Measurements from ENCODE around the gene LDB2. TPM values are rescaled to one million over a fixed set of nuclear protein-coding genes. Genes with fewer than 3 reads are reported as not detected.

The LDB2 gene
- total and polyA plus RNA-seq, 2 of the 8 experiments (the other 6 are each of a cell fraction or from before 2014, with no cell fraction given), result 57.0 to 140 TPM

DNA sequence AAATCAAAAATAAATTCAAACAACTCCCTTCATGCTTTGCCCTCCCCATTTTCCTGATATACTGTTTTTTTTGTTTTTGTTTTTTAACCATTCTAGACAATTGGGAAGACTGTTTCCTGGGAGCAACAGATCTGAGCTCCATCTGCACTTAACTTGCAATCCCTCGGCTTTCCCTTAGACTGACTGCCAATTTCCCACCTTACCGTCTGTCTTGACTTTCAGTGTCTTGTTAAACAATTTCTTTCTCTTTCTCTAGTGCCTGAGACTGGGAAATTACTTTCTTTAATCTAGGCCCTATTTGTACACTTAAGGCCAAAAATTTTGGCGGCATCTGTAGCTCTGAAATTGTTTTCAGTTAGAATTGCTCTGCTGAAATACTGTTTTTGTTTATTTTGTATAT lies 326.3 kb downstream of the LDB2 start:
- Histone ChIP-seq H3K56ac (replicated peaks; ENCODE audit: insufficient read length, low read depth, low read length) (no peak overlapping the region), H2AK5ac (ENCODE audit: low read depth, low read length) (no peak overlapping the region), H3K36me3 (ENCODE audit: control insufficient read depth in 2 of 4, insufficient read depth in 4 of 4, low read length in 3 of 4) (no peaks in the 10 kb centered on the region), H2BK120ac (replicated peaks; ENCODE audit: low read depth, low read length) (no peak overlapping the region), H4K8ac (ENCODE audit: extremely low read depth, insufficient read depth, low read length) (no peak overlapping the region), H3K27me3 (replicated peaks in 1 of 4; ENCODE audit: control insufficient read depth in 3 of 4, extremely low read depth in 1 of 4, insufficient read depth in 3 of 4, low read length in 3 of 4) (no peaks in the 10 kb centered on the region), H3K14ac (ENCODE audit: insufficient read length) (no peak overlapping the region), H3K4ac (replicated peaks; ENCODE audit: insufficient read length, low read depth, low read length) (no peak overlapping the region), H3K9me3 (ENCODE audit: insufficient read depth in 2 of 2, low read depth in 1 of 2, low read length in 1 of 2) (no peaks in the 10 kb centered on the region), H3K4me2 (ENCODE audit: insufficient read depth in 1 of 2, low read depth in 2 of 2, low read length in 2 of 2) (no peak overlapping the region), H2BK5ac (ENCODE audit: low read depth, low read length) (no peak overlapping the region), H3K4me3 (ENCODE audit: extremely low read depth in 1 of 4, insufficient read depth in 2 of 4, low read depth in 3 of 4, low read length in 4 of 4) (no peak overlapping the region), H3K9ac (replicated peaks in 1 of 4; ENCODE audit: extremely low read depth in 1 of 4, low read depth in 3 of 4, low read length in 3 of 4) (no peak overlapping the region), H4K91ac (replicated peaks; ENCODE audit: insufficient read length, low read length) (no peak overlapping the region), H3K79me2 (ENCODE audit: control insufficient read depth in 1 of 2, insufficient read depth in 2 of 2, low read length in 2 of 2) (no peaks in the 10 kb centered on the region), H3K18ac (ENCODE audit: extremely low read depth, low read length) (no peak overlapping the region), H3K27ac (ENCODE audit: low read depth, low read length) (no peak overlapping the region), H2AFZ (ENCODE audit: low read length) (no peak overlapping the region), H3K4me1 (replicated peaks in 1 of 4; ENCODE audit: control insufficient read depth in 3 of 4, insufficient read depth in 4 of 4, low read length in 3 of 4) (no peaks in the 10 kb centered on the region), H3K79me1 (ENCODE audit: low read depth, low read length) (no peaks in the 10 kb centered on the region), H2BK20ac (ENCODE audit: low read length) (no peak overlapping the region), H3K23me2 (ENCODE audit: low read depth, low read length) (no peaks in the 10 kb centered on the region; the same call in 1 of the 2 replicates), H3K23ac (ENCODE audit: insufficient read length) (no peak overlapping the region), H2BK12ac (ENCODE audit: low read depth, low read length) (no peak overlapping the region), H2BK15ac (ENCODE audit: low read length) (no peak overlapping the region), H4K5ac (ENCODE audit: insufficient read length, low read depth, low read length) (no peak overlapping the region), H4K20me1 (replicated peaks in 1 of 2; ENCODE audit: control insufficient read depth in 1 of 2, insufficient read depth in 2 of 2, low read length in 2 of 2) (peaks cover 0 to 2% of the 10 kb centered on the region in 2 experiments)
- WGBS, 2 experiments (ENCODE audit: extremely low coverage in 1 of 2, insufficient coverage in 1 of 2, insufficient read length in 1 of 2, insufficient replicate concordance in 2 of 2, low coverage in 1 of 2, low lambda C conversion rate in 2 of 2, missing lambda C conversion rate in 1 of 2), result 94% methylated on average over 3 of the region's 3 CpGs; no CpG with 5 or more reads in 1 of the 2 experiments
- ChIA-PET CTCF (ENCODE audit: partially characterized antibody) (interaction anchor here (1.0 to 1.4 kb wide), 2 partner anchors 9 to 293 kb away, joined by 3 to 6 read pairs; no protein-coding TSS in a partner anchor), POLR2A (ENCODE audit: partially characterized antibody) (no interaction called here)
- no peak for DNase-seq (ENCODE audit: low read depth in 1 of 2, low spot score in 2 of 2)
- TF ChIP-seq TCF12 (IDR thresholded peaks at IDR 0.05; ENCODE audit: low read depth, low read length) (no peak), SRF (IDR thresholded peaks at IDR 0.05; ENCODE audit: low read depth, low read length) (no peak), SIN3A (conservative IDR thresholded peaks at IDR 0.05 in 1 of 2, IDR thresholded peaks at IDR 0.05 in 1 of 2; ENCODE audit: low read depth in 1 of 2, low read length in 2 of 2) (no peak), NANOG (IDR thresholded peaks at IDR 0.05; ENCODE audit: insufficient read depth, low read depth, low read length, poor library complexity, severe bottlenecking) (no peak), NRF1 (IDR thresholded peaks at IDR 0.05; ENCODE audit: low read depth, low read length) (no peak), CBX5 (IDR thresholded peaks at IDR 0.05; ENCODE audit: low read depth, low read length) (no peak), ASH2L (IDR thresholded peaks at IDR 0.05; ENCODE audit: low read length) (no peak), EP300 (IDR thresholded peaks at IDR 0.05; ENCODE audit: borderline replicate concordance in 1 of 2, low read depth in 2 of 2, low read length in 2 of 2) (no peak), TAF1 (IDR thresholded peaks at IDR 0.05; ENCODE audit: low read depth, low read length) (no peak)
- no peak for FAIRE-seq

Data from H1 (cell line).